Loucy (cell line): ENCODE data around the gene ARID4A.

Experiments
- H2AFZ ChIP-seq: fragments of 200-600 bp; sonication (generic); 2 replicates; pipeline ENCODE4 v1.6.0; 2016; ENCODE audit warnings: antibody characterized with exemption, mild to moderate bottlenecking, low read length, moderate library complexity
- H3F3A ChIP-seq: fragments of 200-600 bp; 2 replicates; pipeline ENCODE4 v1.6.0; 2016; ENCODE audit warnings: antibody characterized with exemption, low read depth, mild to moderate bottlenecking
- H3K27me3 ChIP-seq: fragments of 200-600 bp; sonication (generic); 2 replicates; pipeline ENCODE4 v1.6.1; 2014; ENCODE audit warnings: low read length, mild to moderate bottlenecking; ENCODE audit not compliant: insufficient read depth, poor library complexity, severe bottlenecking
- H3K36me3 ChIP-seq: fragments of 200-600 bp; sonication (generic); 2 replicates; pipeline ENCODE4 v1.6.1; 2016; ENCODE audit warnings: low read length; ENCODE audit not compliant: insufficient read depth
- H3K4me1 ChIP-seq: fragments of 200-600 bp; sonication (generic); 2 replicates; pipeline ENCODE4 v1.5.1; 2014; ENCODE audit warnings: low read length, mild to moderate bottlenecking; ENCODE audit not compliant: insufficient read depth, poor library complexity, severe bottlenecking
- H3K4me2 ChIP-seq: fragments of 200-600 bp; sonication (generic); 2 replicates; pipeline ENCODE4 v1.6.0; 2014; ENCODE audit warnings: antibody characterized with exemption, low read length, low read depth, mild to moderate bottlenecking; ENCODE audit not compliant: poor library complexity, severe bottlenecking
- H3K4me3 ChIP-seq: fragments of 200-600 bp; sonication (generic); 2 replicates; pipeline ENCODE4 v1.5.1; 2014; ENCODE audit warnings: low read length, mild to moderate bottlenecking, mixed read lengths; ENCODE audit not compliant: poor library complexity, severe bottlenecking
- H3K79me2 ChIP-seq: fragments of 200-600 bp; sonication (generic); 2 replicates; pipeline ENCODE4 v1.6.1; 2014; ENCODE audit warnings: low read length; ENCODE audit not compliant: insufficient read depth
- H3K9ac ChIP-seq: fragments of 200-600 bp; sonication (generic); 2 replicates; pipeline ENCODE4 v1.6.0; 2014; ENCODE audit warnings: mild to moderate bottlenecking, low read depth, low read length, moderate library complexity; ENCODE audit not compliant: poor library complexity, severe bottlenecking
- H3K9me2 ChIP-seq: fragments of 200-600 bp; sonication (generic); replicated peaks from 2 replicates; pipeline ENCODE4 v1.6.1; 2016; ENCODE audit warnings: low read depth, low read length, mixed read lengths
- H3K9me3 ChIP-seq: fragments of 200-600 bp; sonication (generic); 2 replicates; pipeline ENCODE4 v1.6.1; 2014; ENCODE audit warnings: mild to moderate bottlenecking, antibody characterized with exemption, low read length, low read depth; ENCODE audit not compliant: insufficient read depth
- H4K20me1 ChIP-seq: fragments of 200-600 bp; sonication (generic); 2 replicates; pipeline ENCODE4 v1.6.0; 2014; ENCODE audit warnings: antibody characterized with exemption, low read length, mild to moderate bottlenecking; ENCODE audit not compliant: insufficient read depth, poor library complexity, severe bottlenecking
- CTCF ChIP-seq: fragments of 200-600 bp; sonication (generic); conservative IDR thresholded peaks from 2 replicates; pipeline ENCODE4 v1.5.1; 2014; ENCODE audit warnings: mild to moderate bottlenecking, antibody characterized with exemption, low read length
- EZH2phosphoT487 ChIP-seq: fragments of 200-600 bp; IDR thresholded peaks from 2 replicates; pipeline ENCODE4 v1.6.1; 2018; ENCODE audit warnings: antibody characterized with exemption, mild to moderate bottlenecking, moderate library complexity, borderline replicate concordance

ARID4A gene

GRCh38 chr14:58309086-58309485 is 10.7 kb downstream of the ARID4A start:
- no peak overlapping the region for H2AFZ ChIP-seq
- H3K9me3 ChIP-seq = no peaks in the 10 kb centered on the region
- H3K9me2 ChIP-seq = no peaks in the 10 kb centered on the region
- no peaks in the 10 kb centered on the region for H3K4me1 ChIP-seq
- H3K27me3 ChIP-seq = no peaks in the 10 kb centered on the region
- no peak overlapping the region for H3K9ac ChIP-seq
- H3K36me3 ChIP-seq = peaks cover 42% of the 10 kb centered on the region
- peaks cover 38% of the 10 kb centered on the region; the same call in 1 of the 2 replicates for H3K79me2 ChIP-seq
- no peak overlapping the region for H3K4me2 ChIP-seq
- H4K20me1 ChIP-seq = peaks cover 16% of the 10 kb centered on the region
- no peak overlapping the region for H3K4me3 ChIP-seq
- no peaks in the 10 kb centered on the region for H3F3A ChIP-seq
- TF ChIP-seq CTCF (no peak), EZH2phosphoT487 (no peak)

- Histone ChIP-seq H3K79me2 (0 out of 2 replicates have a peak, but pooled peaks cover 8% of the 10 kb centered on the region), H3K4me3 (no peak overlapping the region), H4K20me1 (peaks cover 5% of the 10 kb centered on the region), H3K4me2 (no peak overlapping the region), H3K9me3 (no peaks in the 10 kb centered on the region), H2AFZ (no peak overlapping the region), H3K4me1 (no peaks in the 10 kb centered on the region), H3K9me2 (no peaks in the 10 kb centered on the region), H3K9ac (no peak overlapping the region), H3K27me3 (no peaks in the 10 kb centered on the region), H3K36me3 (peaks cover 26% of the 10 kb centered on the region; the same call in 1 of the 2 replicates), H3F3A (no peaks in the 10 kb centered on the region)
- TF ChIP-seq EZH2phosphoT487 = no peak
- TF ChIP-seq CTCF = no peak
These were observed 15.3 kb downstream of the ARID4A start for GRCh38 chr14:58313699-58314098.

DNA sequence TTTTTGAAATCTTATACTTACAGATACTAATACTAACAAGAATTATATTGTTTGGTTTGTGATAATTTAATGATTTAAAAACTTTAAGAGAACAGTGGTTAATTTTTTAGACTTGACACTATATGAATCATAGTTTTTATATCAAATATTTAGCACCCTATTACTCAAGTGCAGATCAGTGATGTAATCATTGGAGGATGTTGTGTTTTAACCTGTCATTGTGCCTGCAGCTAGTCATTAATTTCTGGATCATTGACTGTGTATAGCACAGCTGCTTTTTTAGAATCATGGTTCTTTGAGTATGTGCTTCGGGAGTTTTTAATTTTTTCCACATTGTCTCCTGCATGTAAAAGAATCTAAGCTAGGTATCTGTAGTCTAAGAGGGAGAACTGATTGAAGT is 17.3 kb downstream of the ARID4A start:
- Histone ChIP-seq H3K27me3 (no peaks in the 10 kb centered on the region), H2AFZ (no peak overlapping the region), H3K9me3 (no peaks in the 10 kb centered on the region), H3K36me3 (peaks cover 31% of the 10 kb centered on the region; the same call in 1 of the 2 replicates), H3F3A (no peaks in the 10 kb centered on the region), H3K9ac (no peak overlapping the region), H3K4me2 (no peak overlapping the region), H4K20me1 (peaks cover 3% of the 10 kb centered on the region), H3K9me2 (no peaks in the 10 kb centered on the region), H3K4me1 (no peaks in the 10 kb centered on the region), H3K4me3 (no peak overlapping the region), H3K79me2 (0 out of 2 replicates have a peak, but pooled peaks cover 3% of the 10 kb centered on the region)
- TF ChIP-seq CTCF (no peak), EZH2phosphoT487 (no peak)
